ENCODE measurements around the gene TMEM150B.

The TMEM150B gene

DNA sequence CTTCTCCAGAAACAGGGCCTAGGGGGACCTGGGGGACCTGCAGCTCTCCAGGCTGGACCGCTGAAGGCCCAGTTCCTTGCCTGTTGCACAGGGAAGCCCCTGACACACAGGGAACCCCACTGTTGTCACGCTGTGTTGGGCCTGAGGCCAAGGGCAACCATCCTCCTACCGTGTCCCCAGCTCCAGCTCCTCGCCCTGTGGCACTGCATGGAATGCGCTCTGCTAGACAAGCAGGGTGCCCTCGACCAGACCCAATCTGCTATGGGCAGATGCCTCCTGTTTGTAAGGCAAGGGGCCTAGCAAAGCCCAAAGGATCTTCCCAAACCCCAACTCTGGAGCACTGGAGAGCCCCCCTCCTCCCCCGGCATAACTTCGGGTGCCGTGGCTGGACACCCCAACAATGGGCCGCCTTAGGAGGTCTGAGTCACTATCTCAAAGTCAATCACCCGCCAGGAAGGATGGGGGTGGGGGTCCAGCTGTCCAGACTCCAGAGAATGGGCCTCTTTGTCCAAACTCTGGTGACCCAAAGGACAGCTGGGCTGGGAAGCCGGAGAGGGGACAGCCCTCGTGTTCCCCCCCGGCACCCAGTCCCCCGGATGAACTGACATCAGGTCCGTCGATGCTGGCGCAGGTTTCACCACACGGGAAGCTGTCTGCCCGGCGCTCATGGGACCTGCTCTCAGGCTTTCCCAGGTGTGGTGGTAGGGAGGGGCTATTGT, 37.6 kb downstream of the TMEM150B start:
- TF ChIP-seq CTCF (IDR thresholded peaks at IDR 0.05; ENCODE audit: low read depth, low read length): no peak
- in situ Hi-C loops (cut with HindIII; ENCODE audit: low sequenced_read_pairs): no loop called here
- H3K4me3 ChIP-seq (ENCODE audit: low read depth, low read length): no peak overlapping the region
- no peak for DNase-seq (ENCODE audit: low read depth, low spot score)

DNA sequence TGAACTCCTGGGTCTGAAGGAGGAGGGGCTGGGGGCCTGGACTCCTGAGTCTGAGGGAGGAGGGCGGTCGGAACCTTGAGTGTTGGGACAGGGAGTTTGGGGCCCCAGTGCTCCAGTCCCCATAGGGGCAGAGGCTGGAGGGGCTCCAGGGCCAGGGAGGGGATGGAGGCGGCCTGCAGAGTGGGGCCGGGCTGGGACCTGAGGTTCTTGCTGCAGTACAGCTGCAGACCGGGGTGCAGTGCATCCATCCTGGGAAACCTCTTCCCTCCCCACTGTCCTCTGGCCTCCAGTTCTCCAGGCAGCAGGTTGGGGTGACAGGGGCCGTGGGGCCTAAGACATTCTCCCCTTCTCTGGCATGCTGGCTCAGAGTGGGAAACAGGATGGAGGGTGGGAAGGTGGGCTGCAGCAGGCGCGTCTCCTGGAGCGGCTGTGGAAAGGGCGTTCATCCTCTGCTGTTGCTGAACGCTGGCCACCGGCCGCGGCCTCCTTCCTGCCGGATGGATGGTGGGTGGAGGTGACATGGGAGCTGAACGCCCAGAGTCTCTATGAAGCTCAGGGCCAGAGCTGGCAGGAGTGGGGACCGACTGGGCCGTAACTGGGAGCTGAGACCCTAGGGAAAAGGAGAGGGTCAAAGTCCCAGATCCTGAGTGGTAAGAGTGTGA, 39.8 kb downstream of the TMEM150B start:
- H3K4me3 ChIP-seq (ENCODE audit: low read depth, low read length): peak overlapping the region; percentile 49
- in situ Hi-C loops (cut with HindIII; ENCODE audit: low sequenced_read_pairs): no loop called here
- TF ChIP-seq CTCF (IDR thresholded peaks at IDR 0.05; ENCODE audit: low read depth, low read length): no peak
- no peak for DNase-seq (ENCODE audit: low read depth, low spot score)

DNA sequence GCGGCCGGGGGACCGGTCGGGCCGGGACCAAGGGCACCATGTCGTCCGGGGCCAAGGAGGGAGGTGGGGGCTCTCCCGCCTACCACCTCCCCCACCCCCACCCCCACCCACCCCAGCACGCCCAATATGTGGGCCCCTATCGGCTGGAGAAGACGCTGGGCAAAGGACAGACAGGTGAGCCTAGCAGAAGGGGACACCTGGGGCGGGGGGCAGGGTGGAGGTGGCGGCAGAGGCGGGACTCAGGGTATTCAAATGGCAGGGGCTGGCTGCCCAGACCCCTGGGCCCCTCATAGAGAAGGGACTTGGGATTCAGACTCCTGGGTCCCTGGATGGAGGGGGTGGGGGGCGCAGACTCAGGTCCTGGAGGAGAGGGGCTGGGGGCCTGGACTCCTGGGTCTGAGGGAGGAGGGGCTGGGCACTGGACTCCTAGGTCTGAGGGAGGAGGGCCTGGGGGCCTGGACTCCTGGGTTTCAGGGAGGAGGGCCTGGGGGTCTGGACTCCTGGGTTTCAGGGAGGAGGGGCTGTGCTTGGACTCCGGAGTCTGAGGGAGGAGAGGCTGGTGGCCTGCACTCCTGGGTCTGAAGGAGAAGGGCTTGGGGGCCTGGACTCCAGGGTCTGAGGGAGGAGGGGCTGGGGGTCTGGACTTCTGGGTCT, 40.6 kb downstream of the TMEM150B start:
- in situ Hi-C loops (cut with HindIII; ENCODE audit: low sequenced_read_pairs): no loop called here
- H3K4me3 ChIP-seq (ENCODE audit: low read depth, low read length): peak overlapping the region; percentile 49
- DNase-seq (ENCODE audit: low read depth, low spot score): no peak
- TF ChIP-seq CTCF (IDR thresholded peaks at IDR 0.05; ENCODE audit: low read depth, low read length): no peak

DNA sequence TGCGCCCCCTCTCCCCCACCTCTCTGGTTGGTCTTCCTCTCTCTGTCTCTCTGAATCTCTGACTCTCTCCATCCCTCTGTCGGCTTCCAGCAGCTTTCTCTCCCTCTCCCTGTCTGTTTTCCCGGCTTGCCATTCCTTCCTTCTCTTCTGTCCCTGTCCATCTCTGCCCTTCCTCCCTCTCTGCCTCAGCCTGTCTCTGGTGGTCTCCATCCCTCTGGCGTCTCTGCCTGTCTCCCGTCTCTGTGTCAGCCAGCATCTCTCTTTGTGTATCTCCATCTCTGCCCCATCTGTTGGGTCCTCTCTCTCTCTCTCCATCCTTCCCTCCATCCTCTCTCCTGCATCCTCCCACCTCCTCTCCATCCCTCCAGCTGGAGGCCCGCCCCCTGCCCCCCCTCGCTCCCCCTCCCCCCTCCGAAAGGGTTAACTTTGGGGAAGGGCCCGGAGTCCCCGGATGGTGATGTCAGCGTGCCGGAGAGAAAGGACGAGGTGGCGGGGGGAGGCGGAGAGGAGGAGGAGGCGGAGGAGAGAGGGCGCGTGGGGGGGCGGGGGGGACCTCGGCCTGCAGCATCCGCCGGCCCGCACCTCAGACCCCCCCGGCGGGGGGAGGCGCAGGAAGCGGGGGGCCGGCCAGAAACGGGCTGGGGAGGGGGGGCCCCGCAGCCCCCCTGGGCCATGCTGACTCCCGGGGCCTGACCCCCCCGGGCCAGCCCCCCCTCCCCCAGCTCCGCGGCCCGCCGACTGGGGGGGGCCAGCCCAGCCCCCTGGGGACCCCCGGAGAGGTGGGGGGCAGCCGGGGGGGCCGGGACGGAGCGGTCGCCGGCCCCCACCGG, 41.4 kb downstream of the TMEM150B start, which contains the start of gene BRSK1:
Gene BRSK1 (plus strand): TSS at position 450 of the 830 bp plus-strand sequence. CDS start 446 bp downstream, outside the sequence.
- DNase-seq (ENCODE audit: low read depth, low spot score): peak; percentile 51
- H3K4me3 ChIP-seq (ENCODE audit: low read depth, low read length): peak within 1 kb of the TSS; percentile 49
- TF ChIP-seq CTCF (IDR thresholded peaks at IDR 0.05; ENCODE audit: low read depth, low read length): no peak
- in situ Hi-C loops (cut with HindIII; ENCODE audit: low sequenced_read_pairs): no loop called here

- TF ChIP-seq CTCF (IDR thresholded peaks at IDR 0.05; ENCODE audit: low read depth, low read length): no peak
- peak; percentile 97 for DNase-seq (ENCODE audit: low read depth, low spot score)
- peak within 1 kb of the TSS; percentile 93 for H3K4me3 ChIP-seq (ENCODE audit: low read depth, low read length)
- in situ Hi-C loops (cut with HindIII; ENCODE audit: low sequenced_read_pairs): no loop called here
Observed at GRCh38 chr19:55279770-55280643, 45.1 kb downstream of the TMEM150B start, which contains the start of gene HSPBP1. Gene HSPBP1, minus strand, starts transcription at chr19:55280110. Its CDS starts 502 bp downstream, at chr19:55279608.

Measured in astrocyte of the spinal cord (primary cell).